22Rv1 (cell line): ENCODE data around the gene DHX36.

Experiments used
- ZFX ChIP-seq: fragments of 450-650 bp; IDR thresholded peaks from 2 replicates; pipeline ENCODE4 v1.6.1; 2017; ENCODE audit warnings: antibody characterized with exemption, borderline replicate concordance
- TF ChIP-seq, protein P1 (sequence below): fragments of 450-650 bp; IDR thresholded peaks from 2 replicates; pipeline ENCODE4 v1.5.1; 2017; ENCODE audit warnings: mild to moderate bottlenecking

DNA sequence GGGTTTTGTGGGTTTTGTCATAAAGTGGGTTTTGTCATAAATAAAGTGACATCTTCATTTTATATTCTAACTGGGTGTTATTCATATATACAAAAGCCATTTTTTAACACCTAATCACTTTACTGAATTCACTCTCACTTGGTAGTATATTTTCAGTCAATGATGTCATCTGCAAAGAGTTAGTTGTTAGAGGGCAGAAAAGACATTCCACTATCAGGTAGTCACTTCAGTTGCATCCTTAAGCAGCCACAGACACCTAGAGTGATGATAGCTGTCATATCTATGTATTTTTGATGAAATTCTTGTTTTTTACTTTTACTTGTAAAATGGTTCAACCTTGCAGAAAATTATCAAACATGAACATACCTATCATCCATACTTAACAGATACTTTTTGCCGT is 89.0 kb downstream of the DHX36 start:
- TF ChIP-seq, protein P1, sequence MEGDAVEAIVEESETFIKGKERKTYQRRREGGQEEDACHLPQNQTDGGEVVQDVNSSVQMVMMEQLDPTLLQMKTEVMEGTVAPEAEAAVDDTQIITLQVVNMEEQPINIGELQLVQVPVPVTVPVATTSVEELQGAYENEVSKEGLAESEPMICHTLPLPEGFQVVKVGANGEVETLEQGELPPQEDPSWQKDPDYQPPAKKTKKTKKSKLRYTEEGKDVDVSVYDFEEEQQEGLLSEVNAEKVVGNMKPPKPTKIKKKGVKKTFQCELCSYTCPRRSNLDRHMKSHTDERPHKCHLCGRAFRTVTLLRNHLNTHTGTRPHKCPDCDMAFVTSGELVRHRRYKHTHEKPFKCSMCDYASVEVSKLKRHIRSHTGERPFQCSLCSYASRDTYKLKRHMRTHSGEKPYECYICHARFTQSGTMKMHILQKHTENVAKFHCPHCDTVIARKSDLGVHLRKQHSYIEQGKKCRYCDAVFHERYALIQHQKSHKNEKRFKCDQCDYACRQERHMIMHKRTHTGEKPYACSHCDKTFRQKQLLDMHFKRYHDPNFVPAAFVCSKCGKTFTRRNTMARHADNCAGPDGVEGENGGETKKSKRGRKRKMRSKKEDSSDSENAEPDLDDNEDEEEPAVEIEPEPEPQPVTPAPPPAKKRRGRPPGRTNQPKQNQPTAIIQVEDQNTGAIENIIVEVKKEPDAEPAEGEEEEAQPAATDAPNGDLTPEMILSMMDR: no peak
- TF ChIP-seq ZFX: no peak
